Right lobe of liver (tissue), 4 donors: Measurements from ENCODE around the gene FEZF2.

Experiments
- POLR2A ChIP-seq: fragments of 450-650 bp; IDR thresholded peaks from one replicate; pipeline ENCODE4 v1.6.1; 2017; ENCODE audit warnings: antibody characterized with exemption, mild to moderate bottlenecking
- TF ChIP-seq, protein P1 (sequence below), 4 donors: fragments of 200-600 bp in 3 of 4; fragments of 450-650 bp in 1 of 4; IDR thresholded peaks; one replicate each; pipeline versions ENCODE4 v1.5.1 to v1.8.0; 2016 to 2022; ENCODE audit warnings: antibody characterized with exemption in 4 of 4, mild to moderate bottlenecking in 2 of 4
- donor health status: DM: no; HTN: no; CAD: no.
- donor health status: DM: no; HTN: no; CAD: no.
- donor health status: DM: no; HTN: yes; CAD: no.

DNA sequence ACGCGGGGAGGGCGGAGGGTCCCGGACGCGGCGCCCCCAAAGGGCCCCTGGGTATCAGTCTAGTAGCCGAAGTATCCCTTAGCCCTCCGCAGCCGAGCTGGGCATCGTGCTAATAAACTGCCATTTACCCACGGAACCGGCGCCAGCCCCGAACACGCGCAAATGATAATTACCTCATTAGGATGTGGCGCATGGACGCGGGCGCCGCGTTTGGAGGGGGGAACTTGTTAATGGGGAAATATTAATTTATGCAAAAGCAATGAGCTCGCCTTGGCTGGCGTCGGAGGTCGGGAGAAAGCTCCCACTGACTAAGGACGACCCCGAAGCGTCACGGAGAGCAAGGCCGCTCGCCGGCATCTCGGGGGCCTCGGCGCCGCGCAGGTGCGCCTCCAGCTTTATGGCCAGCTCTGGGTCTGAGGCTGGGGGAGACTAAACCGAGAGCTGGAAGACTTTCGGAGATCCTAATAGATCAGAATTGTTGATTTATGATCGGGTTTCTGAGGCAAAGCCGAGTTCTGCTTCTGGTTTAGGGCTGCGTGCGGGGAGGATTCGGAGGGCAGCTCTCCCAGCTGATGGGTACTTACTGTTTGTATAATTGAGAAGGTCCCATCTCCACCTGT is 474 bp upstream of the FEZF2 start:
- TF ChIP-seq, protein P1, sequence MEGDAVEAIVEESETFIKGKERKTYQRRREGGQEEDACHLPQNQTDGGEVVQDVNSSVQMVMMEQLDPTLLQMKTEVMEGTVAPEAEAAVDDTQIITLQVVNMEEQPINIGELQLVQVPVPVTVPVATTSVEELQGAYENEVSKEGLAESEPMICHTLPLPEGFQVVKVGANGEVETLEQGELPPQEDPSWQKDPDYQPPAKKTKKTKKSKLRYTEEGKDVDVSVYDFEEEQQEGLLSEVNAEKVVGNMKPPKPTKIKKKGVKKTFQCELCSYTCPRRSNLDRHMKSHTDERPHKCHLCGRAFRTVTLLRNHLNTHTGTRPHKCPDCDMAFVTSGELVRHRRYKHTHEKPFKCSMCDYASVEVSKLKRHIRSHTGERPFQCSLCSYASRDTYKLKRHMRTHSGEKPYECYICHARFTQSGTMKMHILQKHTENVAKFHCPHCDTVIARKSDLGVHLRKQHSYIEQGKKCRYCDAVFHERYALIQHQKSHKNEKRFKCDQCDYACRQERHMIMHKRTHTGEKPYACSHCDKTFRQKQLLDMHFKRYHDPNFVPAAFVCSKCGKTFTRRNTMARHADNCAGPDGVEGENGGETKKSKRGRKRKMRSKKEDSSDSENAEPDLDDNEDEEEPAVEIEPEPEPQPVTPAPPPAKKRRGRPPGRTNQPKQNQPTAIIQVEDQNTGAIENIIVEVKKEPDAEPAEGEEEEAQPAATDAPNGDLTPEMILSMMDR (IDR thresholded peaks at IDR 0.05): no peak
- no peak for TF ChIP-seq POLR2A
